B cell (primary cell): ENCODE results near the gene APLP1. TPM values are rescaled to one million over a fixed set of nuclear protein-coding genes. Genes with fewer than 3 reads are reported as not detected.
A peak's percentile ranks its signal among the peaks of the same experiment; 100 is the strongest.

Experiments used
- ATAC-seq: fragments of 200-7000 bp; cut with Tn5 transposase; one replicate; pipeline ENCODE4 v1.10.0; 2021; ENCODE audit warnings: low read depth, mild to moderate bottlenecking, moderate number of reproducible peaks, moderate library complexity
- CTCF ChIA-PET: fragments of 350-600 bp; sonication (Branson Sonifier 250); formaldehyde crosslinking; loops from one replicate; lab custom pipeline; 2021; ENCODE audit warnings: antibody characterized with exemption, inconsistent platforms; lab: Charles Lee
- POLR2A ChIA-PET: fragments of 350-600 bp; sonication (Branson Sonifier 250); formaldehyde crosslinking; loops from one replicate; lab custom pipeline; 2021; ENCODE audit warnings: antibody characterized with exemption; lab: Charles Lee
- DNase-seq: peaks from one replicate; pipeline ENCODE4 v3.0.0; 2013
- H2AFZ ChIP-seq: 2 replicates; pipeline ENCODE4 v1.6.1; 2012; ENCODE audit warnings: mild to moderate bottlenecking, low read depth, low read length; ENCODE audit not compliant: insufficient read depth, poor library complexity, severe bottlenecking
- H3K27ac ChIP-seq, 2 donors: 1 replicate in 1 of 2; 2 replicates in 1 of 2; pipeline ENCODE4 v1.5.1; 2012 to 2013; ENCODE audit warnings: low read length in 2 of 2, mild to moderate bottlenecking in 2 of 2, moderate library complexity in 1 of 2
- H3K27me3 ChIP-seq, 4 experiments: fragments of 200-600 bp in 1 of 4; sonication (generic) in 1 of 4; replicated peaks in 1 of 4; 1 replicate in 2 of 4; 2 replicates in 2 of 4; pipeline versions ENCODE4 v1.6.1 to v1.7.0; 2013 to 2016; ENCODE audit warnings: low read length in 3 of 4, mild to moderate bottlenecking in 2 of 4, mixed read lengths in 1 of 4, moderate library complexity in 1 of 4; ENCODE audit not compliant: insufficient read depth in 4 of 4, control insufficient read depth in 3 of 4; ENCODE audit errors: control extremely low read depth in 1 of 4
- H3K36me3 ChIP-seq, 2 experiments: replicated peaks in 1 of 2; 1 replicate in 1 of 2; 2 replicates in 1 of 2; pipeline versions ENCODE4 v1.6.1 to v1.7.1; 2013; ENCODE audit warnings: low read length in 1 of 2; ENCODE audit not compliant: insufficient read depth in 2 of 2, control insufficient read depth in 1 of 2; ENCODE audit errors: control extremely low read depth in 1 of 2, extremely low read depth in 1 of 2
- H3K4me1 ChIP-seq, 2 donors: fragments of 200-600 bp in 1 of 2; sonication (generic) in 1 of 2; 1 replicate in 1 of 2; 2 replicates in 1 of 2; pipeline versions ENCODE4 v1.5.1 to v1.6.1; 2013 to 2017; ENCODE audit warnings: low read length in 2 of 2; ENCODE audit not compliant: control insufficient read depth in 2 of 2, insufficient read depth in 2 of 2
- H3K4me2 ChIP-seq: replicated peaks from 2 replicates; pipeline ENCODE3; 2012; ENCODE audit warnings: mild to moderate bottlenecking, low read depth, low read length; ENCODE audit not compliant: poor library complexity, severe bottlenecking
- H3K4me3 ChIP-seq, 5 experiments: fragments of 200-600 bp in 1 of 5; sonication (generic) in 1 of 5; 1 replicate in 3 of 5; 2 replicates in 2 of 5; pipeline versions ENCODE4 v1.5.1 to v1.7.0; 2011 to 2016; ENCODE audit warnings: low read length in 4 of 5, mild to moderate bottlenecking in 4 of 5, low read depth in 2 of 5, control low read depth in 1 of 5, moderate library complexity in 1 of 5; ENCODE audit not compliant: insufficient read depth in 1 of 5; ENCODE audit errors: control extremely low read depth in 1 of 5, extremely low read depth in 1 of 5
- H3K79me2 ChIP-seq: fragments of 200-600 bp; sonication (generic); one replicate; pipeline ENCODE4 v1.6.0; 2016; ENCODE audit warnings: low read length; ENCODE audit not compliant: control insufficient read depth, insufficient read depth
- H3K9ac ChIP-seq: fragments of 200-600 bp; sonication (generic); 2 replicates; pipeline ENCODE4 v1.6.1; 2017; ENCODE audit warnings: mild to moderate bottlenecking, low read length, moderate library complexity
- H3K9me3 ChIP-seq, 3 donors: one replicate each; pipeline versions ENCODE4 v1.6.1 to v1.7.1; 2013; ENCODE audit warnings: low read length in 2 of 3; ENCODE audit not compliant: control insufficient read depth in 2 of 3, insufficient read depth in 1 of 3; ENCODE audit errors: control extremely low read depth in 1 of 3
- H4K20me1 ChIP-seq: 2 replicates; pipeline ENCODE4 v1.6.0; 2012; ENCODE audit warnings: mild to moderate bottlenecking, low read length; ENCODE audit not compliant: insufficient read depth, control insufficient read depth, poor library complexity, severe bottlenecking
- H3K27ac Mint-ChIP-seq: one replicate; pipeline ENCODE4 v1.8.0; 2021; ENCODE audit warnings: mixed read lengths
- H3K27me3 Mint-ChIP-seq: one replicate; pipeline ENCODE4 v1.8.0; 2021; ENCODE audit warnings: mixed read lengths
- H3K4me1 Mint-ChIP-seq: one replicate; pipeline ENCODE4 v1.8.0; 2021; ENCODE audit warnings: mixed read lengths
- H3K4me3 Mint-ChIP-seq: one replicate; pipeline ENCODE4 v1.8.0; 2021; ENCODE audit warnings: mixed read lengths
- H3K9me3 Mint-ChIP-seq: one replicate; pipeline ENCODE4 v1.8.0; 2022; ENCODE audit warnings: mixed read lengths; ENCODE audit not compliant: insufficient read depth
- EZH2 ChIP-seq: IDR thresholded peaks from 2 replicates; pipeline ENCODE4 v1.6.1; 2012; ENCODE audit warnings: borderline replicate concordance, low read depth, mild to moderate bottlenecking, moderate library complexity, low read length; ENCODE audit not compliant: insufficient read depth, poor library complexity, severe bottlenecking
- WGBS: methylation state at CpG from one replicate; pipeline ENCODE4 v1.1.5; 2013; ENCODE audit warnings: missing lambda C conversion rate; ENCODE audit not compliant: insufficient coverage; 5-methylcytosine and 5-hydroxymethylcytosine counted together
- intact Hi-C: fragments of 100-400 bp; cut with micrococcal nuclease; formaldehyde crosslinking; loops from one replicate; pipeline ENCODE4 v1.10.0; 2022
- polyA plus RNA-seq: library from polyadenylated mRNA; depleted of rRNA; stranded (reverse); fragments of >200 nt; gene quantifications from 2 replicates; pipeline ENCODE4 v1.2.3, GENCODE V29; 2012
- total RNA-seq, 2 donors: library from RNA; stranded (reverse); fragments of 120-200 nt in 1 of 2; gene quantifications; 1 replicate in 1 of 2; 2 replicates in 1 of 2; pipeline versions ENCODE4 v1.2.3 to v1.2.4, GENCODE V29; 2013 to 2022
- TF ChIP-seq, protein P1 (sequence below): fragments of 200-600 bp; IDR thresholded peaks from one replicate; pipeline ENCODE4 v1.8.0; 2022; ENCODE audit warnings: antibody characterized with exemption, mild to moderate bottlenecking

Gene APLP1
- total and polyA plus RNA-seq, 2 donors (not counting 1 experiment from before 2014, with no cell fraction given): 0.06 TPM; not detected in 1

DNA sequence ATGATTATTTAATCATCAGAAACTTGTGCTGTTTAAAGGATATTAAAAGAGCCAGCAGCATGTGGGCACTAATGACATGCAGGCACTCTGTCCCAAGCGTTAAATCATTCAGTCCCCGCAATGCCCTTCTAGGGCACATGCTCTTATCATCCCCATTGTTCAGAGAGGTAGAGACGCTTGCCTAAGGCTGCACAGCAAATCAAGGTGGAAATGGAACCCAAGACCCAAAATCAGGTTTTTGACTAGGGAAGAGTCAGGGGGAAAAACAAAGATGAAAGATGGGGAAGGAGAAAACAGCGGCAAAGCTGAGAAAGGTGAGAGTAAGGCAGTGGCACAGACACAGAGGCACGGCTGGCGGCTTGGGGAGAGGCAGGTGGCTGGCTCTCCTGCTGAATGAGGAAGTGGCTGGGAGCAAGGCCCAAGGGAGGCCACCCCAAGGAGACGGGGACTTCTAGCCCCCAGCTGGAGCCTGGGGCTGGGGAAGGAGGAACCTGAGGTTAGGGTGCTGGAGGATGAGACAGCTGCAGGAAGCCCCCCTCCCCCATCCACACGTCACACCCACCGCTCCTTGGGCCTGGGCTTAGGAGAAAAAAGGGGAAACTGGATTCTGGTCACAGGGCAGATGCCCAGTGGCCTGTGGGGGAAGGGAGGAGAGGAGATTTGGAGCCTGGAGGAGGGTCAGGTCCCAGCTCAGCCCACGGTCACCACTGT, 40.8 kb downstream of the APLP1 start:
- DNase-seq (peak; percentile 94), ATAC-seq (peak; percentile 85)
- peak overlapping the region; percentile 66 for H3K4me2 ChIP-seq
- intact Hi-C loops: loop anchor here (1.0 to 10.0 kb wide), 2 partner anchors 19 to 194 kb away; partner anchors contain the start of gene KMT2B
- no peaks in the 10 kb centered on the region for H3K36me3 ChIP-seq
- TF ChIP-seq, protein P1, sequence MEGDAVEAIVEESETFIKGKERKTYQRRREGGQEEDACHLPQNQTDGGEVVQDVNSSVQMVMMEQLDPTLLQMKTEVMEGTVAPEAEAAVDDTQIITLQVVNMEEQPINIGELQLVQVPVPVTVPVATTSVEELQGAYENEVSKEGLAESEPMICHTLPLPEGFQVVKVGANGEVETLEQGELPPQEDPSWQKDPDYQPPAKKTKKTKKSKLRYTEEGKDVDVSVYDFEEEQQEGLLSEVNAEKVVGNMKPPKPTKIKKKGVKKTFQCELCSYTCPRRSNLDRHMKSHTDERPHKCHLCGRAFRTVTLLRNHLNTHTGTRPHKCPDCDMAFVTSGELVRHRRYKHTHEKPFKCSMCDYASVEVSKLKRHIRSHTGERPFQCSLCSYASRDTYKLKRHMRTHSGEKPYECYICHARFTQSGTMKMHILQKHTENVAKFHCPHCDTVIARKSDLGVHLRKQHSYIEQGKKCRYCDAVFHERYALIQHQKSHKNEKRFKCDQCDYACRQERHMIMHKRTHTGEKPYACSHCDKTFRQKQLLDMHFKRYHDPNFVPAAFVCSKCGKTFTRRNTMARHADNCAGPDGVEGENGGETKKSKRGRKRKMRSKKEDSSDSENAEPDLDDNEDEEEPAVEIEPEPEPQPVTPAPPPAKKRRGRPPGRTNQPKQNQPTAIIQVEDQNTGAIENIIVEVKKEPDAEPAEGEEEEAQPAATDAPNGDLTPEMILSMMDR: no peak
- TF ChIP-seq EZH2: no peak
- peak overlapping the region in 3 of 5 experiments; percentile 4 to 33 (median 7) for H3K4me3 ChIP-seq
- H3K27me3 ChIP-seq: no peaks in the 10 kb centered on the region
- no peaks in the 10 kb centered on the region for H3K9me3 Mint-ChIP-seq
- H3K79me2 ChIP-seq: no peaks in the 10 kb centered on the region
- H3K9ac ChIP-seq: no peak overlapping the region
- peak overlapping the region; percentile 68 for H3K4me3 Mint-ChIP-seq
- H3K4me1 Mint-ChIP-seq: peaks cover 61% of the 10 kb centered on the region
- no peak overlapping the region for H2AFZ ChIP-seq
- 21% methylated on average over 6 of the region's 10 CpGs for WGBS
- ChIA-PET POLR2A (interaction anchor here (1.0 to 1.7 kb wide), 5 partner anchors 9 to 161 kb away, joined by 3 to 10 read pairs (median 4); partner anchors contain the start of genes LIN37 and NFKBID), CTCF (interaction anchor here (0.8 to 1.7 kb wide), 5 partner anchors 8 to 27 kb away, joined by 3 to 7 read pairs (median 5); partner anchors contain the start of gene NFKBID)
- peak overlapping the region; percentile 87 for H3K27ac Mint-ChIP-seq
- peak overlapping the region; percentile 87 for H3K27ac ChIP-seq
- peaks cover 42 to 64% of the 10 kb centered on the region in 2 donors for H3K4me1 ChIP-seq
- no peaks in the 10 kb centered on the region for H3K9me3 ChIP-seq
- H3K27me3 Mint-ChIP-seq: no peaks in the 10 kb centered on the region
- no peaks in the 10 kb centered on the region for H4K20me1 ChIP-seq

DNA sequence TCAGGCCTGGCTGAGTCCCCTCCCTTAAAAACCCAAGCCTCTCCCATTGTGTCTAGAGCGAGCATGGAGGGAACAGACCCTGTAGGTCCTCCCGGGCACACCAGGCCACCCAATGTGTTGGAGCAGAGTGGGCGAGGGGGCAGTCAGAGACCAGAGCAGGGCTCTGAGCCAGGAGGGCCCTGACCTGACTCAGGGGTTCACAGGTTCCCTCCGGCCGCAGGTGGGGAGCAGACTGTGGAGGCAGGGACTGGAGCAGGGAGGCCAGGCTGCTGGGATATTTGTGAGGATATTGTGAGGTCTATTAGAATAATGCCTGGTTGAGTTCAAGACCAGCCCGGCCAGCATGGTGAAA, 41.3 kb downstream of the APLP1 start:
- no peaks in the 10 kb centered on the region for H3K79me2 ChIP-seq
- peak overlapping the region; percentile 87 for H3K27ac Mint-ChIP-seq
- no peak for DNase-seq
- peaks cover 56% of the 10 kb centered on the region for H3K4me1 Mint-ChIP-seq
- no peaks in the 10 kb centered on the region for H4K20me1 ChIP-seq
- no peak overlapping the region for H3K9ac ChIP-seq
- peak overlapping the region; percentile 66 for H3K4me2 ChIP-seq
- H3K36me3 ChIP-seq: no peaks in the 10 kb centered on the region
- no peaks in the 10 kb centered on the region for H3K27me3 Mint-ChIP-seq
- peak overlapping the region; percentile 68 for H3K4me3 Mint-ChIP-seq
- no peak overlapping the region for H2AFZ ChIP-seq
- H3K4me3 ChIP-seq: peak overlapping the region in 2 of 5 experiments; percentile 4 to 33
- H3K9me3 Mint-ChIP-seq: no peaks in the 10 kb centered on the region
- no peak for ATAC-seq
- intact Hi-C loops: loop anchor here (1.0 to 10.0 kb wide), 2 partner anchors 19 to 195 kb away; partner anchors contain the start of gene KMT2B
- H3K9me3 ChIP-seq: no peaks in the 10 kb centered on the region
- H3K27me3 ChIP-seq: no peaks in the 10 kb centered on the region
- WGBS: 32% methylated on average over 6 of the region's 6 CpGs
- TF ChIP-seq, protein P1: no peak
- no peak for TF ChIP-seq EZH2
- H3K27ac ChIP-seq: peak overlapping the region; percentile 87
- peaks cover 37 to 61% of the 10 kb centered on the region in 2 donors for H3K4me1 ChIP-seq
- POLR2A ChIA-PET: interaction anchor here (1.0 to 1.7 kb wide), 5 partner anchors 9 to 162 kb away, joined by 3 to 10 read pairs (median 4); partner anchors contain the start of genes LIN37 and NFKBID
- CTCF ChIA-PET: interaction anchor here (0.8 to 1.7 kb wide), 5 partner anchors 9 to 28 kb away, joined by 3 to 7 read pairs (median 5); partner anchors contain the start of gene NFKBID
